ENCODE results near the gene TMEM238. TPM values are rescaled to one million over a fixed set of nuclear protein-coding genes. Genes with fewer than 3 reads are reported as not detected.
A peak's percentile ranks its signal among the peaks of the same experiment; 100 is the strongest.

The TMEM238 gene
- total and polyA plus RNA-seq, 9 of the 15 experiments (the other 6 are each of a cell fraction or from before 2014, with no cell fraction given) = 0.18 to 5.1 (median 1.3) TPM; not detected in 4

DNA sequence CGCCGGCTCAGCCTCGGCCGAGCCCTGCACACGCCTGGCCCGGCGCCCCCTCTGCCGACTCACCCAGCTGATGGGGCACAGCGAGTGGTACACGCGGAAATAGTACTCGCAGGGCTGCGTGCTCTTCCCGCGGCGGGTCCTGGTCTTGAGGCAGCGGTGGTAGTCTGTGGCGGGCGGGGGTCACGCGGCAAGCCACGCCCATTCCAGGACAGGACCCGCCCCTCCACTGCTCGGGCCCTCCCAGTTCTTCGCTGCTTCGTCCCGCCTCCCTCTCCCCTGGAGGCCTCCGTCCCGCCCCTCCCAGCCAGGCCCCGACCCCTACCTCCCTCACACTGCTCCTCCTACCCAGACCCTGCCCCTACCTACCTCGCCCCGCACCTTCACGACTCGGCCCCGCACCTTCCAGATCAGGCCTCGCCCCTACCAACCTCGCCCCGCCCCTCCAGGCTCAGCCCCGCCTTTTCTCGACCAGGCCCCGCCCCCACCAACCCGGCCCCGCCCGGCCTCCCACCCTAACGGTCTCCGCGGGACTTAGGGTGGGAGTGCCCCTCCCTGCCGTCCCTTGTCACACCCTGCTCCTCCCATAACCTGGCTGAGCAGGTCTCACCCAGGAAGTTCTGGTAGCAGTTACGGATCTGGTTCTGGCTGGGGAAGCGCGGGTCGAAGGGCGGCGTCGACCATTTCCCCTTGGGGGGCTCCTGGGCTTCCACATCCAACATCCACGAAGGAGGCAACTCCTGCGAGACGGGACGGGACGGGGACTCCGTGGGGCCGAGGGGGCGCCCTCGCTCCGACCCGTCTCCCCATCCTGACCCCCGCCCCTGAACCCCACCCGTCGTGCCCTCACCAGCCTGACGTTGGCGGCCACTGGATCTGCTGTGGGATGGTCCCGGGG lies 30.0 kb downstream of the TMEM238 start (continued):
- TF ChIP-seq TARDBP (IDR thresholded peaks at IDR 0.05) (no peak), NRF1 (conservative IDR thresholded peaks at IDR 0.05 in 1 of 2, IDR thresholded peaks at IDR 0.05 in 1 of 2) (0 out of 4 replicates have a peak, but pooled peaks have one; percentile 18 to 24), HSF4 (CRISPR knock-in tag; IDR thresholded peaks at IDR 0.05; ENCODE audit: borderline replicate concordance) (no peak), ZNF121 (CRISPR knock-in tag; conservative IDR thresholded peaks at IDR 0.05) (no peak), MIER1 (IDR thresholded peaks at IDR 0.05; ENCODE audit: low read depth) (no peak), E2F3 (CRISPR knock-in tag; IDR thresholded peaks at IDR 0.05) (no peak), GATAD2A (IDR thresholded peaks at IDR 0.05) (no peak), ZBTB8A (IDR thresholded peaks at IDR 0.05; ENCODE audit: partially characterized antibody) (no peak), NFIC (IDR thresholded peaks at IDR 0.05) (peak; percentile 35; the same call in 1 of the 2 replicates), CBX5 (IDR thresholded peaks at IDR 0.05; ENCODE audit: borderline replicate concordance, low read depth) (no peak)
- TF ChIP-seq, protein P1, sequence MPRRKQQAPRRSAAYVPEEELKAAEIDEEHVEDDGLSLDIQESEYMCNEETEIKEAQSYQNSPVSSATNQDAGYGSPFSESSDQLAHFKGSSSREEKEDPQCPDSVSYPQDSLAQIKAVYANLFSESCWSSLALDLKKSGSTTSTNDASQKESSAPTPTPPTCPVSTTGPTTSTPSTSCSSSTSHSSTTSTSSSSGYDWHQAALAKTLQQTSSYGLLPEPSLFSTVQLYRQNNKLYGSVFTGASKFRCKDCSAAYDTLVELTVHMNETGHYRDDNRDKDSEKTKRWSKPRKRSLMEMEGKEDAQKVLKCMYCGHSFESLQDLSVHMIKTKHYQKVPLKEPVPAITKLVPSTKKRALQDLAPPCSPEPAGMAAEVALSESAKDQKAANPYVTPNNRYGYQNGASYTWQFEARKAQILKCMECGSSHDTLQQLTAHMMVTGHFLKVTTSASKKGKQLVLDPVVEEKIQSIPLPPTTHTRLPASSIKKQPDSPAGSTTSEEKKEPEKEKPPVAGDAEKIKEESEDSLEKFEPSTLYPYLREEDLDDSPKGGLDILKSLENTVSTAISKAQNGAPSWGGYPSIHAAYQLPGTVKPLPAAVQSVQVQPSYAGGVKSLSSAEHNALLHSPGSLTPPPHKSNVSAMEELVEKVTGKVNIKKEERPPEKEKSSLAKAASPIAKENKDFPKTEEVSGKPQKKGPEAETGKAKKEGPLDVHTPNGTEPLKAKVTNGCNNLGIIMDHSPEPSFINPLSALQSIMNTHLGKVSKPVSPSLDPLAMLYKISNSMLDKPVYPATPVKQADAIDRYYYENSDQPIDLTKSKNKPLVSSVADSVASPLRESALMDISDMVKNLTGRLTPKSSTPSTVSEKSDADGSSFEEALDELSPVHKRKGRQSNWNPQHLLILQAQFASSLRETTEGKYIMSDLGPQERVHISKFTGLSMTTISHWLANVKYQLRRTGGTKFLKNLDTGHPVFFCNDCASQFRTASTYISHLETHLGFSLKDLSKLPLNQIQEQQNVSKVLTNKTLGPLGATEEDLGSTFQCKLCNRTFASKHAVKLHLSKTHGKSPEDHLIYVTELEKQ (CRISPR knock-in tag; IDR thresholded peaks at IDR 0.05) = no peak
- TF ChIP-seq, protein P2, sequence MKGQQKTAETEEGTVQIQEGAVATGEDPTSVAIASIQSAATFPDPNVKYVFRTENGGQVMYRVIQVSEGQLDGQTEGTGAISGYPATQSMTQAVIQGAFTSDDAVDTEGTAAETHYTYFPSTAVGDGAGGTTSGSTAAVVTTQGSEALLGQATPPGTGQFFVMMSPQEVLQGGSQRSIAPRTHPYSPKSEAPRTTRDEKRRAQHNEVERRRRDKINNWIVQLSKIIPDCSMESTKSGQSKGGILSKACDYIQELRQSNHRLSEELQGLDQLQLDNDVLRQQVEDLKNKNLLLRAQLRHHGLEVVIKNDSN (CRISPR knock-in tag; IDR thresholded peaks at IDR 0.05) = peak; percentile 33; the same call in 1 of the 2 replicates
- TF ChIP-seq, protein P3, sequence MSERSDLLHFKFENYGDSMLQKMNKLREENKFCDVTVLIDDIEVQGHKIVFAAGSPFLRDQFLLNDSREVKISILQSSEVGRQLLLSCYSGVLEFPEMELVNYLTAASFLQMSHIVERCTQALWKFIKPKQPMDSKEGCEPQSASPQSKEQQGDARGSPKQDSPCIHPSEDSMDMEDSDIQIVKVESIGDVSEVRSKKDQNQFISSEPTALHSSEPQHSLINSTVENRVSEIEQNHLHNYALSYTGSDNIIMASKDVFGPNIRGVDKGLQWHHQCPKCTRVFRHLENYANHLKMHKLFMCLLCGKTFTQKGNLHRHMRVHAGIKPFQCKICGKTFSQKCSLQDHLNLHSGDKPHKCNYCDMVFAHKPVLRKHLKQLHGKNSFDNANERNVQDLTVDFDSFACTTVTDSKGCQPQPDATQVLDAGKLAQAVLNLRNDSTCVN (CRISPR knock-in tag; IDR thresholded peaks at IDR 0.05) = no peak
- TF ChIP-seq, protein P4, sequence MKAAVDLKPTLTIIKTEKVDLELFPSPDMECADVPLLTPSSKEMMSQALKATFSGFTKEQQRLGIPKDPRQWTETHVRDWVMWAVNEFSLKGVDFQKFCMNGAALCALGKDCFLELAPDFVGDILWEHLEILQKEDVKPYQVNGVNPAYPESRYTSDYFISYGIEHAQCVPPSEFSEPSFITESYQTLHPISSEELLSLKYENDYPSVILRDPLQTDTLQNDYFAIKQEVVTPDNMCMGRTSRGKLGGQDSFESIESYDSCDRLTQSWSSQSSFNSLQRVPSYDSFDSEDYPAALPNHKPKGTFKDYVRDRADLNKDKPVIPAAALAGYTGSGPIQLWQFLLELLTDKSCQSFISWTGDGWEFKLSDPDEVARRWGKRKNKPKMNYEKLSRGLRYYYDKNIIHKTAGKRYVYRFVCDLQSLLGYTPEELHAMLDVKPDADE (conservative IDR thresholded peaks at IDR 0.05; ENCODE audit: control insufficient read depth, low read depth, low read length) = no peak
- TF ChIP-seq, protein P5, sequence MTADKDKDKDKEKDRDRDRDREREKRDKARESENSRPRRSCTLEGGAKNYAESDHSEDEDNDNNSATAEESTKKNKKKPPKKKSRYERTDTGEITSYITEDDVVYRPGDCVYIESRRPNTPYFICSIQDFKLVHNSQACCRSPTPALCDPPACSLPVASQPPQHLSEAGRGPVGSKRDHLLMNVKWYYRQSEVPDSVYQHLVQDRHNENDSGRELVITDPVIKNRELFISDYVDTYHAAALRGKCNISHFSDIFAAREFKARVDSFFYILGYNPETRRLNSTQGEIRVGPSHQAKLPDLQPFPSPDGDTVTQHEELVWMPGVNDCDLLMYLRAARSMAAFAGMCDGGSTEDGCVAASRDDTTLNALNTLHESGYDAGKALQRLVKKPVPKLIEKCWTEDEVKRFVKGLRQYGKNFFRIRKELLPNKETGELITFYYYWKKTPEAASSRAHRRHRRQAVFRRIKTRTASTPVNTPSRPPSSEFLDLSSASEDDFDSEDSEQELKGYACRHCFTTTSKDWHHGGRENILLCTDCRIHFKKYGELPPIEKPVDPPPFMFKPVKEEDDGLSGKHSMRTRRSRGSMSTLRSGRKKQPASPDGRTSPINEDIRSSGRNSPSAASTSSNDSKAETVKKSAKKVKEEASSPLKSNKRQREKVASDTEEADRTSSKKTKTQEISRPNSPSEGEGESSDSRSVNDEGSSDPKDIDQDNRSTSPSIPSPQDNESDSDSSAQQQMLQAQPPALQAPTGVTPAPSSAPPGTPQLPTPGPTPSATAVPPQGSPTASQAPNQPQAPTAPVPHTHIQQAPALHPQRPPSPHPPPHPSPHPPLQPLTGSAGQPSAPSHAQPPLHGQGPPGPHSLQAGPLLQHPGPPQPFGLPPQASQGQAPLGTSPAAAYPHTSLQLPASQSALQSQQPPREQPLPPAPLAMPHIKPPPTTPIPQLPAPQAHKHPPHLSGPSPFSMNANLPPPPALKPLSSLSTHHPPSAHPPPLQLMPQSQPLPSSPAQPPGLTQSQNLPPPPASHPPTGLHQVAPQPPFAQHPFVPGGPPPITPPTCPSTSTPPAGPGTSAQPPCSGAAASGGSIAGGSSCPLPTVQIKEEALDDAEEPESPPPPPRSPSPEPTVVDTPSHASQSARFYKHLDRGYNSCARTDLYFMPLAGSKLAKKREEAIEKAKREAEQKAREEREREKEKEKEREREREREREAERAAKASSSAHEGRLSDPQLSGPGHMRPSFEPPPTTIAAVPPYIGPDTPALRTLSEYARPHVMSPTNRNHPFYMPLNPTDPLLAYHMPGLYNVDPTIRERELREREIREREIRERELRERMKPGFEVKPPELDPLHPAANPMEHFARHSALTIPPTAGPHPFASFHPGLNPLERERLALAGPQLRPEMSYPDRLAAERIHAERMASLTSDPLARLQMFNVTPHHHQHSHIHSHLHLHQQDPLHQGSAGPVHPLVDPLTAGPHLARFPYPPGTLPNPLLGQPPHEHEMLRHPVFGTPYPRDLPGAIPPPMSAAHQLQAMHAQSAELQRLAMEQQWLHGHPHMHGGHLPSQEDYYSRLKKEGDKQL (CRISPR knock-in tag; IDR thresholded peaks at IDR 0.05; ENCODE audit: borderline replicate concordance) = no peak

Measured in K562 (cell line).